Measurements from ENCODE around the gene RTKN2.

The RTKN2 gene

DNA sequence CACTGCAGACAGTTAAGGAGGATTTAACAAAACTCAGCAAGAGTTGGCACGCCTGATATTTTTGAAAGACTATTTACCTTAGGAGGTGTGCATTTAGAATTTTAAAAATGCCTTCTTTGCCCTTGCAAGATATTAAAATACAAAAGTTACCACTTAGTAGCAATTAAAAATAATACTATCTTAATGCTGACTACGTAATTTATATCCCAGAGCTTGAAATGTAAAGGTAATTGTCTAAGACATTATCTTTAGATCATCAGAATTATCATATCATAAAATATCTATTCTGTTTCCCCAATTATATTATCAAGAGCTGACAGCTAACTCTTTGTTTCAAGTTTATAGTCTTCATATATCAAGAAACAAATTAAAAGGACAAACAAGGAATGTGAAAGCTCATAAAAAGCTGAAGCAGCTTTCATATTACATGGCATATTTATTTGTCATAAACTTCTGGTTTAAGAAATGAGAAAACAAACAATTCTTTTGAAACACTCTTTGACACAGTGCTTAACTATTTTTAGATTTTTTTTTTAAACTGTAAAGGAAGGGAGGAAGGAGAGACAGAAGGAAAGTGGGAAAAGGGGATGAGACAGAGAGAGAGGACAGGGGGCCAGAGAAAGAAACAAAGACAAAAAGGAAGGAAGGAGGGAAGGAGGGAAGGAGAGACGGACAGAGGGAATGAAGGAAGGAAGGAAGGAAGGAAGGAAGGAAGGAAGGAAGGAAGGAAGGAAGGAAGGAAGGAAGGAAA is 73.5 kb downstream of the RTKN2 start:
- Histone ChIP-seq H3K36me3 (replicated peaks; ENCODE audit: insufficient read depth, low read length) (no peaks in the 10 kb centered on the region), H3K4me2 (ENCODE audit: low read depth, low read length) (no peak overlapping the region), H3K27me3 (replicated peaks; ENCODE audit: insufficient read depth, low read length) (no peaks in the 10 kb centered on the region), H4K20me1 (ENCODE audit: insufficient read depth, low read length) (no peaks in the 10 kb centered on the region), H3K4me1 (ENCODE audit: low read length) (no peaks in the 10 kb centered on the region), H3K27ac (ENCODE audit: low read length) (no peak overlapping the region), H3K9me3 (replicated peaks; ENCODE audit: insufficient read depth, low read length) (no peaks in the 10 kb centered on the region), H3K79me2 (ENCODE audit: low read length) (no peaks in the 10 kb centered on the region), H3K9ac (ENCODE audit: low read length) (no peak overlapping the region), H3K9me2 (replicated peaks; ENCODE audit: insufficient read depth, low read length) (no peaks in the 10 kb centered on the region), H2AFZ (ENCODE audit: low read length) (no peak overlapping the region), H3F3A (ENCODE audit: insufficient read depth, low read length) (no peaks in the 10 kb centered on the region), H3K4me3 (ENCODE audit: low read length) (no peak overlapping the region)
- DNase-seq, result no peak
- TF ChIP-seq EZH2 (optimal IDR thresholded peaks at IDR 0.05; ENCODE audit: low read depth, low read length) (no peak), EZH2phosphoT487 (IDR thresholded peaks at IDR 0.05; ENCODE audit: low read length) (no peak)
- TF ChIP-seq, protein P1, sequence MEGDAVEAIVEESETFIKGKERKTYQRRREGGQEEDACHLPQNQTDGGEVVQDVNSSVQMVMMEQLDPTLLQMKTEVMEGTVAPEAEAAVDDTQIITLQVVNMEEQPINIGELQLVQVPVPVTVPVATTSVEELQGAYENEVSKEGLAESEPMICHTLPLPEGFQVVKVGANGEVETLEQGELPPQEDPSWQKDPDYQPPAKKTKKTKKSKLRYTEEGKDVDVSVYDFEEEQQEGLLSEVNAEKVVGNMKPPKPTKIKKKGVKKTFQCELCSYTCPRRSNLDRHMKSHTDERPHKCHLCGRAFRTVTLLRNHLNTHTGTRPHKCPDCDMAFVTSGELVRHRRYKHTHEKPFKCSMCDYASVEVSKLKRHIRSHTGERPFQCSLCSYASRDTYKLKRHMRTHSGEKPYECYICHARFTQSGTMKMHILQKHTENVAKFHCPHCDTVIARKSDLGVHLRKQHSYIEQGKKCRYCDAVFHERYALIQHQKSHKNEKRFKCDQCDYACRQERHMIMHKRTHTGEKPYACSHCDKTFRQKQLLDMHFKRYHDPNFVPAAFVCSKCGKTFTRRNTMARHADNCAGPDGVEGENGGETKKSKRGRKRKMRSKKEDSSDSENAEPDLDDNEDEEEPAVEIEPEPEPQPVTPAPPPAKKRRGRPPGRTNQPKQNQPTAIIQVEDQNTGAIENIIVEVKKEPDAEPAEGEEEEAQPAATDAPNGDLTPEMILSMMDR (IDR thresholded peaks at IDR 0.05; ENCODE audit: low read length), result no peak

DNA sequence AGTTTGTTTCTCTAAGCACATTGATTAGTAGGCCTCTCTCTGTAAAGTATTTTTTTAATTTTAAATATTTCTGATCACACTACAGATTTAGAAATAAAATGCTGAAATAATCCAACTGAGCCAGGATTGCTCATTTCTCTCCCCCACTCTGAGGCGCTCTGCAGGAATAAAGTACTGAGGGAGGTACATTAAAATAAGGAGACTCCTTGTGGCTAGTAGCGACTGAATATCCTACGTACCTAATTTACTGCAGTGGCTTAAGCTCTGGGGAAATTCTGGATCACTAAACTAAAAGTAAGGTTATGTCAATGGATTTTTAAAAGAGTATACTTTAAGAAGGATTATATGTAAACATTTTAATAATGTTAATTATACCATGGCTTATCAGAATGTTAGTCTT is 75.2 kb downstream of the RTKN2 start:
- Histone ChIP-seq H3K9me2 (replicated peaks; ENCODE audit: insufficient read depth, low read length) (no peaks in the 10 kb centered on the region), H3K9me3 (replicated peaks; ENCODE audit: insufficient read depth, low read length) (no peaks in the 10 kb centered on the region), H3K27ac (ENCODE audit: low read length) (no peak overlapping the region), H3K36me3 (replicated peaks; ENCODE audit: insufficient read depth, low read length) (no peaks in the 10 kb centered on the region), H2AFZ (ENCODE audit: low read length) (no peak overlapping the region), H3K27me3 (replicated peaks; ENCODE audit: insufficient read depth, low read length) (no peaks in the 10 kb centered on the region), H3K4me3 (ENCODE audit: low read length) (no peak overlapping the region), H4K20me1 (ENCODE audit: insufficient read depth, low read length) (no peaks in the 10 kb centered on the region), H3K4me1 (ENCODE audit: low read length) (no peaks in the 10 kb centered on the region), H3K4me2 (ENCODE audit: low read depth, low read length) (no peak overlapping the region), H3F3A (ENCODE audit: insufficient read depth, low read length) (no peaks in the 10 kb centered on the region), H3K9ac (ENCODE audit: low read length) (no peak overlapping the region), H3K79me2 (ENCODE audit: low read length) (no peaks in the 10 kb centered on the region)
- DNase-seq, result no peak
- TF ChIP-seq, protein P1 (IDR thresholded peaks at IDR 0.05; ENCODE audit: low read length), result no peak
- TF ChIP-seq EZH2 (optimal IDR thresholded peaks at IDR 0.05; ENCODE audit: low read depth, low read length) (no peak), EZH2phosphoT487 (IDR thresholded peaks at IDR 0.05; ENCODE audit: low read length) (no peak)

GRCh38 chr10:62189131-62189530 is 79.5 kb downstream of the RTKN2 start:
- Histone ChIP-seq H3F3A (ENCODE audit: insufficient read depth, low read length) (peaks cover 4% of the 10 kb centered on the region; the same call in 1 of the 2 replicates), H4K20me1 (ENCODE audit: insufficient read depth, low read length) (no peaks in the 10 kb centered on the region), H3K9ac (ENCODE audit: low read length) (no peak overlapping the region), H3K9me2 (replicated peaks; ENCODE audit: insufficient read depth, low read length) (no peaks in the 10 kb centered on the region), H3K36me3 (replicated peaks; ENCODE audit: insufficient read depth, low read length) (no peaks in the 10 kb centered on the region), H3K4me2 (ENCODE audit: low read depth, low read length) (no peak overlapping the region), H3K27me3 (replicated peaks; ENCODE audit: insufficient read depth, low read length) (no peaks in the 10 kb centered on the region), H3K79me2 (ENCODE audit: low read length) (no peaks in the 10 kb centered on the region), H3K4me1 (ENCODE audit: low read length) (peaks cover 9% of the 10 kb centered on the region), H3K27ac (ENCODE audit: low read length) (no peak overlapping the region), H3K4me3 (ENCODE audit: low read length) (no peak overlapping the region), H2AFZ (ENCODE audit: low read length) (no peak overlapping the region), H3K9me3 (replicated peaks; ENCODE audit: insufficient read depth, low read length) (no peaks in the 10 kb centered on the region)
- no peak for TF ChIP-seq EZH2phosphoT487 (IDR thresholded peaks at IDR 0.05; ENCODE audit: low read length)
- TF ChIP-seq, protein P1 (IDR thresholded peaks at IDR 0.05; ENCODE audit: low read length), result no peak
- TF ChIP-seq EZH2 (optimal IDR thresholded peaks at IDR 0.05; ENCODE audit: low read depth, low read length), result no peak
- DNase-seq, result no peak

All from MM.1S (cell line).